ENCODE measurements around the gene FBXO31. TPM values are rescaled to one million over a fixed set of nuclear protein-coding genes. Genes with fewer than 3 reads are reported as not detected.
"Not testable (repeated sequence)": the region's sequence is repeated elsewhere in the genome, so short reads cannot be mapped to it uniquely, and the experiment has no call there.

The FBXO31 gene
- total and polyA plus RNA-seq, 2 experiments from 2014 or later: 15.4 to 26.1 TPM

DNA sequence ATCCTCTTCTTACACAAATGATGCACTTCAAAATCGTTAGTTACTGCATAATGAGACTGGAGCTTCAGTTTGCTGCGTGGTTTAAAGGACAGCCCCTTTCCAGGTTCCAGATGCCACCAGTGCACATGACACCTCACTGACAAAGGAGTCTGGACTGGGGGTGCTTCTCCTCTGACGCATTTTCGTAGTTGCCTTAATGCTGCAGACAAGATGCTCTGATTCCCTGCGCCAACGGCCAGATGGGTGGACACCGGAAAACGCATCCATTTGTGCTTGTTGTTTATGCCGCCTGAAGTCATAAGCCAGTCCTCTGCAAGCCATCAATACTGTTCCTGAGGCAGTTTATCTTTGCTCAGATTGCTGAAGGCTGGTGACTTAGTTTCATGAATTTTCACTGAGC lies 16.0 kb downstream of the FBXO31 start:
- Histone ChIP-seq H3K4me1 (ENCODE audit: low read depth) (peaks cover 15% of the 10 kb centered on the region), H3K27ac (no peak overlapping the region)
- no peak for DNase-seq (ENCODE audit: low read depth in 1 of 2, low spot score in 1 of 2)

DNA sequence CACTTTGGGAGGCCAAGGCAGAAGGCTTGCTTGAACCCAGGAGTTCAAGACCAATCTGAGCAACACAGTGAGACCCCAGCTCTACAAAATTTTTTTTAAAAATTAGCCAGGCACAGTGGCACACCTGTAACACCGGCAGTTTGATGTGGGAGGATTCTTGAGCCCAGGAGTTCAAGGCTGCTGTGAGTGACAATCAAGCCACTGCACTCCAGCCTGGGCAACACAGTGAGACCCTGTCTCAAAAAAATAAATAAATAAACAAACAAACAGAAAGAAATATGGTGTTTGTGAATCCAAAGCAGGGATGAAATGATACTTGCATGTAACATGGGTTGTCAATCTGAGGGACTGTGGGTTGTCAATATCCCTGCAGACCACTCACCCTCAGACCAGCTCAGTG lies 16.6 kb downstream of the FBXO31 start:
- TF ChIP-seq, protein P1, sequence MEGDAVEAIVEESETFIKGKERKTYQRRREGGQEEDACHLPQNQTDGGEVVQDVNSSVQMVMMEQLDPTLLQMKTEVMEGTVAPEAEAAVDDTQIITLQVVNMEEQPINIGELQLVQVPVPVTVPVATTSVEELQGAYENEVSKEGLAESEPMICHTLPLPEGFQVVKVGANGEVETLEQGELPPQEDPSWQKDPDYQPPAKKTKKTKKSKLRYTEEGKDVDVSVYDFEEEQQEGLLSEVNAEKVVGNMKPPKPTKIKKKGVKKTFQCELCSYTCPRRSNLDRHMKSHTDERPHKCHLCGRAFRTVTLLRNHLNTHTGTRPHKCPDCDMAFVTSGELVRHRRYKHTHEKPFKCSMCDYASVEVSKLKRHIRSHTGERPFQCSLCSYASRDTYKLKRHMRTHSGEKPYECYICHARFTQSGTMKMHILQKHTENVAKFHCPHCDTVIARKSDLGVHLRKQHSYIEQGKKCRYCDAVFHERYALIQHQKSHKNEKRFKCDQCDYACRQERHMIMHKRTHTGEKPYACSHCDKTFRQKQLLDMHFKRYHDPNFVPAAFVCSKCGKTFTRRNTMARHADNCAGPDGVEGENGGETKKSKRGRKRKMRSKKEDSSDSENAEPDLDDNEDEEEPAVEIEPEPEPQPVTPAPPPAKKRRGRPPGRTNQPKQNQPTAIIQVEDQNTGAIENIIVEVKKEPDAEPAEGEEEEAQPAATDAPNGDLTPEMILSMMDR (IDR thresholded peaks at IDR 0.05; ENCODE audit: low read depth, low read length): no peak
- no peak for DNase-seq (ENCODE audit: low read depth in 1 of 2, low spot score in 1 of 2)
- no peaks in the 10 kb centered on the region for H3K27me3 ChIP-seq
- H3K36me3 ChIP-seq: no peaks in the 10 kb centered on the region
- no peaks in the 10 kb centered on the region for H3K9me3 ChIP-seq (ENCODE audit: low read depth)
- H3K4me1 ChIP-seq (ENCODE audit: low read depth): peaks cover 15% of the 10 kb centered on the region
- no peak overlapping the region for H3K27ac ChIP-seq
- H3K4me3 ChIP-seq: no peak overlapping the region

More for the DNA sequence above, 16.0 kb downstream of the FBXO31 start:
- H3K4me3 ChIP-seq: no peak overlapping the region
- no peaks in the 10 kb centered on the region for H3K27me3 ChIP-seq
- no peaks in the 10 kb centered on the region for H3K36me3 ChIP-seq
- no peaks in the 10 kb centered on the region for H3K9me3 ChIP-seq (ENCODE audit: low read depth)
- TF ChIP-seq, protein P1 (IDR thresholded peaks at IDR 0.05; ENCODE audit: low read depth, low read length): no peak

DNA sequence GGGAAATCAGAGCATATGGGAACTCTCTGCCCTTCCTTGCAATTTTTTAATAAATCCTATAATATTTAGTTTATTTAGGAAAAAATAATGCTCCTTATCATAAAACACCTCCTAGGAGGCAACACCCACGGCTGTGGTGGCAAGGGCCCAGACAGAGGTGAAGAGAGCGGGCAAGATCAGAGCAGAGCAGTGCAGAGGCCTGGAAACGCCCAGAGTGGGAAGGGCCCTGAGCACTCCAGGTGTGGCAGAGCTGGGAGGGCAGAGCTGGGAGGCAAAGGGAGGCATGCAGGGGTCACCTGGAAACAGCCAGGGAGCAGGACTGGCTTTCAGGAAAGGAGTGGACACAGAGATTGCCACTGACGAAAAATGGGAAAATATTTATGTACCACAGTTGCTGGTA lies 17.3 kb downstream of the FBXO31 start:
- DNase-seq (ENCODE audit: low read depth in 1 of 2, low spot score in 1 of 2): no peak
- TF ChIP-seq, protein P1 (IDR thresholded peaks at IDR 0.05; ENCODE audit: low read depth, low read length): no peak
- Histone ChIP-seq H3K27me3 (no peaks in the 10 kb centered on the region), H3K36me3 (no peaks in the 10 kb centered on the region), H3K9me3 (ENCODE audit: low read depth) (no peaks in the 10 kb centered on the region), H3K27ac (no peak overlapping the region), H3K4me3 (no peak overlapping the region), H3K4me1 (ENCODE audit: low read depth) (peaks cover 11% of the 10 kb centered on the region)

GRCh38 chr16:87365021-87365713 lies 18.4 kb downstream of the FBXO31 start:
- H3K4me3 ChIP-seq: no peak overlapping the region
- peaks cover 11% of the 10 kb centered on the region for H3K4me1 ChIP-seq (ENCODE audit: low read depth)

DNA sequence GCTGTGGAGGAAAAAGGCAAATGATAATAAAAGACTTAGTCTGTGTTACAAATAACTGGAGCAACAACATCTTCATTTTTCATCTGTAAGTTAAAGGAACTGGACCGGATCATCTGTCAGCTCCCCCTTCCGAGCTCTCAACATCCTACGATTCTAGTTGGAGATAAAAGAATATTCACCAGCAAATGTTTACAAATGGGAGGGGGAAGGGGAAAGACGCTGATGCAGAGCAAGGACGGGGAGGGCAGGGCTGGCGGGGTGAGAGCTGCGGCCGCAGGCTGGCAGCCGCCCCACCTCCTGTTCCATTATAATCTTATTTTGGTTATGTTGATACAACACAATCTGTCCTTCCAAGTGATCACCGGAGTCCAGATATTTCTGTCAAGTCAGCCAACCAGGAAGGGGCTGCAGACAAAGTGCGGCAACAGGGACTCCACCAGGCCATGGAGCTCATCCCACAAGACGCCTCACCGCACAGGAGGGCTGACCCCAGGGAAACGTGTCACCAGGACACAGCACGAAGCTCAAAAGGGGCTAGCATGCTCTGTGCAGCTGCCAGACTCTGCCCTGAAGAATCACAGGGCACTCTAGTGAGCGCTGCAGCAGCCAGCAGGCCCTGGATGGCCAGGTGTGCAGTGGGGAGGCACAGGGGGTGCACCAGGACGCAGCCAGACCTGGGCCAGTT lies 19.7 kb downstream of the FBXO31 start:
- no peaks in the 10 kb centered on the region for H3K27me3 ChIP-seq
- no peak for DNase-seq (ENCODE audit: low read depth in 1 of 2, low spot score in 1 of 2)
- H3K4me1 ChIP-seq (ENCODE audit: low read depth): peaks cover 11% of the 10 kb centered on the region
- peak overlapping the region; percentile 34 for H3K27ac ChIP-seq
- TF ChIP-seq, protein P1 (IDR thresholded peaks at IDR 0.05; ENCODE audit: low read depth, low read length): no peak
- H3K36me3 ChIP-seq: no peaks in the 10 kb centered on the region
- no peak overlapping the region for H3K4me3 ChIP-seq
- H3K9me3 ChIP-seq (ENCODE audit: low read depth): no peaks in the 10 kb centered on the region

More at GRCh38 chr16:87365021-87365713, 18.4 kb downstream of the FBXO31 start:
- Histone ChIP-seq H3K9me3 (ENCODE audit: low read depth) (no peaks in the 10 kb centered on the region), H3K36me3 (no peaks in the 10 kb centered on the region), H3K27me3 (no peaks in the 10 kb centered on the region), H3K27ac (no peak overlapping the region)
- TF ChIP-seq, protein P1 (IDR thresholded peaks at IDR 0.05; ENCODE audit: low read depth, low read length): no peak
- DNase-seq (ENCODE audit: low read depth in 1 of 2, low spot score in 1 of 2): no peak

GRCh38 chr16:87362828-87363559 lies 20.6 kb downstream of the FBXO31 start:
- DNase-seq (ENCODE audit: low read depth in 1 of 2, low spot score in 1 of 2); H3K27me3 ChIP-seq; H3K36me3 ChIP-seq; H3K9me3 ChIP-seq (ENCODE audit: low read depth); H3K4me3 ChIP-seq: not testable (repeated sequence)
- peak overlapping the region; percentile 34 for H3K27ac ChIP-seq
- H3K4me1 ChIP-seq (ENCODE audit: low read depth): peaks cover 11% of the 10 kb centered on the region
